HepG2 (cell line): ENCODE results near the gene VRK2. TPM values are rescaled to one million over a fixed set of nuclear protein-coding genes. Genes with fewer than 3 reads are reported as not detected.

ENCODE experiments used
- ATAC-seq: fragments of 200-7000 bp; cut with Tn5 transposase; 3 replicates; pipeline ENCODE4 v1.9.1; 2020; ENCODE audit warnings: mild to moderate bottlenecking, moderate library complexity
- BruUV-seq: library from RNA; stranded (reverse); fragments of 400-500 nt; replicated peaks from 2 replicates; lab custom pipeline; 2021; lab: Mats Ljungman, UMichigan
- CTCF ChIA-PET: fragments of 300-600 bp; formaldehyde crosslinking; extraction: SDS; loops from one replicate; lab custom pipeline; 2021; ENCODE audit warnings: low total read pairs, inconsistent platforms, low intra/inter-chr PET ratio; lab: Yijun Ruan, JAX
- POLR2A ChIA-PET: fragments of 350-600 bp; sonication (Branson Sonifier 250); formaldehyde crosslinking; loops from one replicate; lab custom pipeline; 2020; ENCODE audit warnings: antibody characterized with exemption, inconsistent platforms; lab: Yijun Ruan, JAX
- DNase-seq: peaks from one replicate; pipeline ENCODE4 v3.0.0-alpha.2; 2015; ENCODE audit warnings: low spot score
- FAIRE-seq: peaks from 3 replicates; lab custom pipeline; 2011; peaks lifted over from hg19 to GRCh38; lab: Jason Lieb, UNC
- H2AFZ ChIP-seq: one replicate; pipeline ENCODE4 v1.6.1; 2011; ENCODE audit warnings: low read length, inconsistent platforms
- H3K27ac ChIP-seq: fragments of 300-600 bp; 3 replicates; pipeline ENCODE4 v1.8.0; 2011; ENCODE audit warnings: mixed run types, mild to moderate bottlenecking, mixed read lengths, low read length, inconsistent platforms; ENCODE audit not compliant: insufficient read depth; ENCODE audit errors: extremely low read length
- H3K27me3 ChIP-seq, 2 experiments: fragments of 200-600 bp in 1 of 2; 2 replicates in 1 of 2; 3 replicates in 1 of 2; pipeline versions ENCODE4 v1.6.0 to v1.8.0; 2011; ENCODE audit warnings: low read length in 2 of 2, mild to moderate bottlenecking in 2 of 2, moderate library complexity in 2 of 2, inconsistent platforms in 1 of 2; ENCODE audit not compliant: insufficient read depth in 2 of 2, control insufficient read depth in 1 of 2
- H3K36me3 ChIP-seq, 2 experiments: fragments of 200-600 bp in 1 of 2; replicated peaks in 1 of 2; 2 replicates in 1 of 2; 3 replicates in 1 of 2; pipeline versions ENCODE4 v1.5.1 to v1.8.0; 2011; ENCODE audit warnings: low read length in 2 of 2, inconsistent platforms in 1 of 2; ENCODE audit not compliant: insufficient read depth in 2 of 2, control insufficient read depth in 1 of 2
- H3K4me1 ChIP-seq: 2 replicates; pipeline ENCODE4 v1.5.1; 2012; ENCODE audit warnings: low read length, inconsistent platforms; ENCODE audit not compliant: insufficient read depth
- H3K4me2 ChIP-seq: 2 replicates; pipeline ENCODE4 v1.6.0; 2011; ENCODE audit warnings: low read depth, low read length, inconsistent platforms
- H3K4me3 ChIP-seq, 3 experiments: fragments of 200-600 bp in 1 of 3; sonication (generic), shearing (Covaris generic) in 1 of 3; replicated peaks in 1 of 3; 2 replicates each; pipeline ENCODE4 v1.5.1; 2011 to 2016; ENCODE audit warnings: low read length in 3 of 3, inconsistent platforms in 2 of 3, low read depth in 2 of 3, mild to moderate bottlenecking in 2 of 3, control low read depth in 1 of 3, mixed read lengths in 1 of 3; ENCODE audit not compliant: insufficient read depth in 1 of 3
- H3K79me2 ChIP-seq: one replicate; pipeline ENCODE4 v1.6.1; 2011; ENCODE audit warnings: low read length, inconsistent platforms; ENCODE audit not compliant: insufficient read depth
- H3K9ac ChIP-seq: 2 replicates; pipeline ENCODE4 v1.6.0; 2011; ENCODE audit warnings: mild to moderate bottlenecking, low read depth, low read length, inconsistent platforms; ENCODE audit not compliant: insufficient read depth
- H3K9me3 ChIP-seq: 2 replicates; pipeline ENCODE4 v1.5.1; 2012; ENCODE audit warnings: mild to moderate bottlenecking, low read length
- H4K20me1 ChIP-seq: 2 replicates; pipeline ENCODE4 v1.6.0; 2011; ENCODE audit warnings: inconsistent platforms, mild to moderate bottlenecking, low read length, moderate library complexity; ENCODE audit not compliant: insufficient read depth
- CTCF ChIP-seq: sonication (generic); formaldehyde crosslinking; IDR thresholded peaks from 2 replicates; pipeline ENCODE4 v1.5.0; 2020; ENCODE audit warnings: mild to moderate bottlenecking, missing genetic modification reagents, moderate library complexity
- MLX ChIP-seq: IDR thresholded peaks from 2 replicates; pipeline ENCODE4 v1.6.1; 2016
- PCBP2 ChIP-seq: fragments of 200-400 bp; formaldehyde crosslinking; optimal IDR thresholded peaks from 2 replicates; pipeline ENCODE3; 2018; ENCODE audit warnings: low read length, low read depth; ENCODE audit not compliant: poor library complexity, severe bottlenecking
- RFX5 ChIP-seq: IDR thresholded peaks from 2 replicates; pipeline ENCODE4 v1.6.1; 2011; ENCODE audit warnings: low read depth, low read length, improper control_type of control experiment
- TEAD2 ChIP-seq: sonication (generic); formaldehyde crosslinking; IDR thresholded peaks from 2 replicates; pipeline ENCODE4 v1.9.0; 2021; ENCODE audit warnings: missing genetic modification reagents
- ZNF274 ChIP-seq: sonication (generic); formaldehyde crosslinking; IDR thresholded peaks from 2 replicates; pipeline ENCODE4 v1.5.1; 2020; ENCODE audit warnings: mild to moderate bottlenecking, missing genetic modification reagents
- ZNF598 ChIP-seq: sonication (generic); formaldehyde crosslinking; IDR thresholded peaks from 2 replicates; pipeline ENCODE4 v1.5.1; 2020; ENCODE audit warnings: mild to moderate bottlenecking, missing genetic modification reagents, borderline replicate concordance
- ZNF780A ChIP-seq: sonication (generic); formaldehyde crosslinking; IDR thresholded peaks from 2 replicates; pipeline ENCODE4 v1.8.0; 2022; ENCODE audit warnings: mild to moderate bottlenecking, missing genetic modification reagents, moderate library complexity
- WGBS: methylation state at CpG from one replicate; pipeline ENCODE4 v1.1.6; 2017; ENCODE audit warnings: low lambda C conversion rate; 5-methylcytosine and 5-hydroxymethylcytosine counted together
- in situ Hi-C: cut with HindIII; loops from 2 replicates; pipeline ENCODE4 v1.10.0; 2017; ENCODE audit warnings: low pct_unique_long_range_greater_than_20kb; ENCODE audit not compliant: extremely low pct_ligation_motif_present
- intact Hi-C: fragments of 100-400 bp; cut with micrococcal nuclease; formaldehyde crosslinking; loops from one replicate; pipeline ENCODE4 v1.10.0; 2022; ENCODE audit not compliant: unreplicated experiment
- polyA plus RNA-seq, 8 experiments: library from polyadenylated mRNA; depleted of rRNA in 3 of 8; stranded (reverse) in 7 of 8; unstranded in 1 of 8; fragments of >200 nt; fragmentation: Illumina TruSeq in 4 of 8; extraction: Trizol in 4 of 8; gene quantifications; 2 replicates each; pipeline versions ENCODE4 v1.2.1 to v1.2.3, GENCODE V29; 2011 to 2016; ENCODE audit warnings: low read depth in 4 of 8, missing spikeins in 1 of 8, mixed read lengths in 1 of 8; ENCODE audit not compliant: insufficient read depth in 1 of 8
- total RNA-seq, 5 experiments: library from RNA; depleted of rRNA; stranded (reverse); fragments of >200 nt; fragmentation: Illumina TruSeq; extraction: Trizol; gene quantifications; 2 replicates each; pipeline ENCODE4 v1.2.3, GENCODE V29; 2016; ENCODE audit warnings: low read depth in 1 of 5
- TF ChIP-seq, protein P1 (sequence below): sonication (generic); formaldehyde crosslinking; IDR thresholded peaks from 2 replicates; pipeline ENCODE4 v1.5.0; 2020; ENCODE audit warnings: mild to moderate bottlenecking, missing genetic modification reagents
- TF ChIP-seq, protein P2 (sequence below): sonication (generic); formaldehyde crosslinking; IDR thresholded peaks from 2 replicates; pipeline ENCODE4 v1.5.0; 2020; ENCODE audit warnings: mild to moderate bottlenecking, missing genetic modification reagents

VRK2 gene
- total and polyA plus RNA-seq, 2 of the 13 experiments (the other 11 are each of a cell fraction or from before 2014, with no cell fraction given): 13.3 to 29.1 TPM

- POLR2A ChIA-PET: no interaction called here
- no peak for FAIRE-seq
- DNase-seq: no peak
- H3K27me3 ChIP-seq: no peaks in the 10 kb centered on the region
- in situ Hi-C loops: no loop called here
- no peaks in the 10 kb centered on the region for H3K9me3 ChIP-seq
- no peaks in the 10 kb centered on the region for H3K4me1 ChIP-seq
- H3K36me3 ChIP-seq: no peaks in the 10 kb centered on the region
- TF ChIP-seq ZNF274 (CRISPR knock-in tag) (no peak), CTCF (no peak), ZNF780A (CRISPR knock-in tag) (no peak), TEAD2 (CRISPR knock-in tag) (no peak), MLX (no peak), PCBP2 (no peak), RFX5 (no peak), ZNF598 (CRISPR knock-in tag) (no peak)
- TF ChIP-seq, protein P1, sequence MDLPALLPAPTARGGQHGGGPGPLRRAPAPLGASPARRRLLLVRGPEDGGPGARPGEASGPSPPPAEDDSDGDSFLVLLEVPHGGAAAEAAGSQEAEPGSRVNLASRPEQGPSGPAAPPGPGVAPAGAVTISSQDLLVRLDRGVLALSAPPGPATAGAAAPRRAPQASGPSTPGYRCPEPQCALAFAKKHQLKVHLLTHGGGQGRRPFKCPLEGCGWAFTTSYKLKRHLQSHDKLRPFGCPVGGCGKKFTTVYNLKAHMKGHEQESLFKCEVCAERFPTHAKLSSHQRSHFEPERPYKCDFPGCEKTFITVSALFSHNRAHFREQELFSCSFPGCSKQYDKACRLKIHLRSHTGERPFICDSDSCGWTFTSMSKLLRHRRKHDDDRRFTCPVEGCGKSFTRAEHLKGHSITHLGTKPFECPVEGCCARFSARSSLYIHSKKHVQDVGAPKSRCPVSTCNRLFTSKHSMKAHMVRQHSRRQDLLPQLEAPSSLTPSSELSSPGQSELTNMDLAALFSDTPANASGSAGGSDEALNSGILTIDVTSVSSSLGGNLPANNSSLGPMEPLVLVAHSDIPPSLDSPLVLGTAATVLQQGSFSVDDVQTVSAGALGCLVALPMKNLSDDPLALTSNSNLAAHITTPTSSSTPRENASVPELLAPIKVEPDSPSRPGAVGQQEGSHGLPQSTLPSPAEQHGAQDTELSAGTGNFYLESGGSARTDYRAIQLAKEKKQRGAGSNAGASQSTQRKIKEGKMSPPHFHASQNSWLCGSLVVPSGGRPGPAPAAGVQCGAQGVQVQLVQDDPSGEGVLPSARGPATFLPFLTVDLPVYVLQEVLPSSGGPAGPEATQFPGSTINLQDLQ (CRISPR knock-in tag): no peak
- TF ChIP-seq, protein P2, sequence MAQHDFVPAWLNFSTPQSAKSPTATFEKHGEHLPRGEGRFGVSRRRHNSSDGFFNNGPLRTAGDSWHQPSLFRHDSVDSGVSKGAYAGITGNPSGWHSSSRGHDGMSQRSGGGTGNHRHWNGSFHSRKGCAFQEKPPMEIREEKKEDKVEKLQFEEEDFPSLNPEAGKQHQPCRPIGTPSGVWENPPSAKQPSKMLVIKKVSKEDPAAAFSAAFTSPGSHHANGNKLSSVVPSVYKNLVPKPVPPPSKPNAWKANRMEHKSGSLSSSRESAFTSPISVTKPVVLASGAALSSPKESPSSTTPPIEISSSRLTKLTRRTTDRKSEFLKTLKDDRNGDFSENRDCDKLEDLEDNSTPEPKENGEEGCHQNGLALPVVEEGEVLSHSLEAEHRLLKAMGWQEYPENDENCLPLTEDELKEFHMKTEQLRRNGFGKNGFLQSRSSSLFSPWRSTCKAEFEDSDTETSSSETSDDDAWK (CRISPR knock-in tag): no peak
- TF ChIP-seq, all 625 proteins: peak for 0
- CTCF ChIA-PET: no interaction called here
- 14% methylated on average over 2 of the region's 2 CpGs for WGBS
- Histone ChIP-seq H3K79me2 (no peaks in the 10 kb centered on the region), H3K27ac (no peak overlapping the region), H3K9ac (no peak overlapping the region), H2AFZ (no peak overlapping the region), H4K20me1 (no peaks in the 10 kb centered on the region), H3K4me2 (no peak overlapping the region), H3K4me3 (no peak overlapping the region)
- intact Hi-C loops: no loop called here
- no peak for ATAC-seq
- BruUV-seq: no TSS peak
Observed at GRCh38 chr2:58025150-58025933, 21.3 kb upstream of the VRK2 start.
